GM12878 (cell line): ENCODE measurements around the gene CATSPERD.

Experiments
- BMI1 ChIP-seq: fragments of 450-650 bp; IDR thresholded peaks from 2 replicates; pipeline ENCODE4 v1.6.1; 2016; ENCODE audit warnings: mild to moderate bottlenecking, moderate library complexity, borderline replicate concordance
- CTCF ChIP-seq, 3 experiments: IDR thresholded peaks in 2 of 3; conservative IDR thresholded peaks in 1 of 3; 2 replicates each; pipeline ENCODE4 v1.5.1; 2011; ENCODE audit warnings: low read depth in 3 of 3, low read length in 3 of 3, mild to moderate bottlenecking in 3 of 3, control low read depth in 2 of 3, moderate library complexity in 2 of 3, inconsistent platforms in 1 of 3, mixed read lengths in 1 of 3; ENCODE audit not compliant: control insufficient read depth in 2 of 3, insufficient read depth in 1 of 3; ENCODE audit errors: extremely low read depth in 1 of 3
- DPF2 ChIP-seq: fragments of 450-650 bp; IDR thresholded peaks from 2 replicates; pipeline ENCODE4 v1.6.1; 2017; ENCODE audit warnings: mild to moderate bottlenecking
- JUNB ChIP-seq: IDR thresholded peaks from 2 replicates; pipeline ENCODE4 v1.6.1; 2016; ENCODE audit warnings: antibody characterized with exemption, mild to moderate bottlenecking
- NFIC ChIP-seq: IDR thresholded peaks from 2 replicates; pipeline ENCODE4 v1.6.1; 2012; ENCODE audit warnings: low read depth, mild to moderate bottlenecking, inconsistent platforms, low read length, moderate library complexity
- RCOR1 ChIP-seq: conservative IDR thresholded peaks from 2 replicates; pipeline ENCODE4 v1.6.1; 2012; ENCODE audit warnings: low read depth, low read length, improper control_type of control experiment
- REST ChIP-seq: IDR thresholded peaks from 2 replicates; pipeline ENCODE4 v1.6.1; 2012; ENCODE audit warnings: mild to moderate bottlenecking, low read depth, low read length
- SP1 ChIP-seq: IDR thresholded peaks from one replicate; pipeline ENCODE4 v1.6.1; 2011; ENCODE audit warnings: low read depth, low read length
- SUPT20H ChIP-seq: IDR thresholded peaks from 2 replicates; pipeline ENCODE4 v1.6.1; 2011; ENCODE audit warnings: low read depth, mild to moderate bottlenecking, low read length, moderate library complexity, borderline replicate concordance; ENCODE audit not compliant: control insufficient read depth
- TAF1 ChIP-seq: IDR thresholded peaks from 2 replicates; pipeline ENCODE4 v1.6.1; 2011; ENCODE audit warnings: mild to moderate bottlenecking, low read depth, low read length, borderline replicate concordance

- TF ChIP-seq DPF2 (no peak), CTCF (IDR thresholded peaks at IDR 0.05 in 2 of 3, conservative IDR thresholded peaks at IDR 0.05 in 1 of 3; ENCODE audit: control insufficient read depth in 2 of 3, extremely low read depth in 1 of 3, insufficient read depth in 1 of 3, low read depth in 3 of 3, low read length in 3 of 3) (no peak), REST (no peak), NFIC (no peak), TAF1 (no peak), BMI1 (no peak), JUNB (no peak), RCOR1 (no peak), SP1 (no peak), SUPT20H (no peak)
These were observed 62.8 kb downstream of the CATSPERD start for GRCh38 chr19:5782945-5783919.
